GM12872 (cell line): ENCODE measurements around the gene CACNA1G.

ENCODE experiments used
- TF ChIP-seq, protein P1 (sequence below): IDR thresholded peaks from 3 replicates; pipeline ENCODE4 v1.5.1; 2011; ENCODE audit warnings: low read depth, mild to moderate bottlenecking, low read length, moderate library complexity; ENCODE audit not compliant: insufficient read depth

CACNA1G gene

DNA sequence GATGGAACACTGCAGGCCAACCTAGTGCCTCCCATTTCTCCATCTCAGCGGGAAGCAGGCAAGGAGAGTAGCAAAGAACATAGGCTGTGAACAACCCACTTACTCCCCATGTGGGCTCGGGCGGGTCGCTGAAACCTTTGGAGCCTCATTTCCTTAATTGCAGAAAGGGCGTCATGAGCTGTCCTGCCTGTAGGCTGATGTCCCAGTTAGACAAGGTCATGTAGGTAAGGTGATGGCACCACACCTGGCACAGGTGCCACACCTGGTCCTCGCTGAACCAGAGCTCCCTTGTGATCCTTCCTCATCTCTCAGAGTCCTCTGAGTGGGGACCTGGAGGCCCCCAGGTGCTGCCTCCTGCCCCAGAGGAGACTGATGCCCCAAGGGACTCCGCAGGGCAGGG, 97.1 kb downstream of the CACNA1G start:
- TF ChIP-seq, protein P1, sequence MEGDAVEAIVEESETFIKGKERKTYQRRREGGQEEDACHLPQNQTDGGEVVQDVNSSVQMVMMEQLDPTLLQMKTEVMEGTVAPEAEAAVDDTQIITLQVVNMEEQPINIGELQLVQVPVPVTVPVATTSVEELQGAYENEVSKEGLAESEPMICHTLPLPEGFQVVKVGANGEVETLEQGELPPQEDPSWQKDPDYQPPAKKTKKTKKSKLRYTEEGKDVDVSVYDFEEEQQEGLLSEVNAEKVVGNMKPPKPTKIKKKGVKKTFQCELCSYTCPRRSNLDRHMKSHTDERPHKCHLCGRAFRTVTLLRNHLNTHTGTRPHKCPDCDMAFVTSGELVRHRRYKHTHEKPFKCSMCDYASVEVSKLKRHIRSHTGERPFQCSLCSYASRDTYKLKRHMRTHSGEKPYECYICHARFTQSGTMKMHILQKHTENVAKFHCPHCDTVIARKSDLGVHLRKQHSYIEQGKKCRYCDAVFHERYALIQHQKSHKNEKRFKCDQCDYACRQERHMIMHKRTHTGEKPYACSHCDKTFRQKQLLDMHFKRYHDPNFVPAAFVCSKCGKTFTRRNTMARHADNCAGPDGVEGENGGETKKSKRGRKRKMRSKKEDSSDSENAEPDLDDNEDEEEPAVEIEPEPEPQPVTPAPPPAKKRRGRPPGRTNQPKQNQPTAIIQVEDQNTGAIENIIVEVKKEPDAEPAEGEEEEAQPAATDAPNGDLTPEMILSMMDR: no peak

DNA sequence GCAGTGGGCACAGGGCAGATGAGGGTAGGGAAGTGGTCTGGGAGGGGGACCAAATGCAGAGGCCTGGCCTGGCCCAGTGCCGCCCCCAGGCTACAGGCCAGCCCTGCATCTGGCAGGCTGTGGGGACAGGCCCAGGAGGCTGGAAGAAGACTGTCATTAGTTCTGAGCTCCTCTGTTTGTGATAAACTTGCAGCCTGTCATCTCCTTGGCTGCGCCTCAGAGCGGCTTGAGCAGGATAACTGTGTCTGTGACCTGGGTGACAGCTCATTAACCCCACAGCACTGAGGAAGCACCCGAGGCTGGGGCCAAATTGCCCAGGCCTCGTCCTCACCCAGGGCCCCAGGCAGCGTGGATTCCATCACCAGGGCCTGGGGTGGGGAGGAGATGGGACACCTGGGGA, 98.1 kb downstream of the CACNA1G start:
- TF ChIP-seq, protein P1: no peak

DNA sequence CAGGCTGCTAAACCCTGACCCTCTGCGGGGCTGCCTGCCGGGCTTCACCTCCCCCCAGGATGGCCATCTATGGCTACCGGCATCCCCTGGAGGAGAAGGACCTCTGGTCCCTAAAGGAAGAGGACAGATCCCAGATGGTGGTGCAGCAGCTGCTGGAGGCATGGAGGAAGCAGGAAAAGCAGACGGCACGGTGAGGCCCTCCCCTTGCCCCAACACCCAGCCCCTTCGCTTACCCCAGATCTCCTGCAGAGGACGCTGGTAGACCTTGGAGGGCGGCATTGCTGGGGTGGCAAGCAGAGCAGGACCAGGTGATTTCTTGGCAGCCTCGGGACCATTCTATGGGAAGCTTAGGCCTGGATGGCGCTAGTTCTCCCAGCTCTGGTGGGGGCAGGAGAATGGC, 98.7 kb downstream of the CACNA1G start:
- TF ChIP-seq, protein P1: no peak

DNA sequence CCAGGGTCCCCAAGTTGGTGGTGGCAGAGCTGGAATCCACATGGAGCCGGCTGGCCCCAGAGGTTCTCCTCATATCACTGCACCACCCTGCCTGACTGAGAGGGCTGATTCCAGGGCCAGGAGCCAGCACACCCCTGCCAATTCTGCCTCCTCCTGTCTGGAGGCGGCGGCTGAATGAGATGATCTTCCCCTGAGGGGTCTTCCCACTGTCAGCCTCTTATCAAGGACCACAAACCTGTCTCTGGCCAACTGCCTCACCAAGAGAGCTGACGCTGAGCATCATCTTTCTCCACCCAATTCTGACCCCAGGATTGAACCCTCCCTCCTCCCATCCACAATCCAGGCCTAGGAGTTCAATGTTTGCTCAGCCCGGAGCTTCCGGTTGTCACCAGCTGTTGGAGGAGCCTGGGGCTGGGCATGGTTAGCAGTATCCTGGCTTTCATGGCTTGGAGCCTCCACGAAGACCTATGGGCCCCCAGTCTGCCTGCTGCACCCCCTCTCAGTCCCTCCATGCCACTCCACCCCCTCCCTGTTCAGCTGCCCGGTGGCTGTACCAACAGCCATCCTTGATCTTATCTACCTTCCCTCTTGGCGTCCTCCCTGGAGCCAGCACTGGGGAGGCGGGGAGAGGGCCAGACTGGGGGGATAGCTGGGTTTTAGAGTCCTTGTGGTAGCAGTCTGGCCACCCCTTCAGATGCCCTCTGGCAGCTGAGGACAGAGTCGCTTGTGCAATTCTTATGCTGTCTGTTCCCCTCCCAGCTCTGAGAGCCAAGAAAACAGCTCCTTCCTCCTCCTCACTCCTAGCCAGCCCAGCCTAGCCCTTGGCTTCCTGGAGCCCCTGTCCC, 99.7 kb downstream of the CACNA1G start:
- TF ChIP-seq, protein P1: no peak

DNA sequence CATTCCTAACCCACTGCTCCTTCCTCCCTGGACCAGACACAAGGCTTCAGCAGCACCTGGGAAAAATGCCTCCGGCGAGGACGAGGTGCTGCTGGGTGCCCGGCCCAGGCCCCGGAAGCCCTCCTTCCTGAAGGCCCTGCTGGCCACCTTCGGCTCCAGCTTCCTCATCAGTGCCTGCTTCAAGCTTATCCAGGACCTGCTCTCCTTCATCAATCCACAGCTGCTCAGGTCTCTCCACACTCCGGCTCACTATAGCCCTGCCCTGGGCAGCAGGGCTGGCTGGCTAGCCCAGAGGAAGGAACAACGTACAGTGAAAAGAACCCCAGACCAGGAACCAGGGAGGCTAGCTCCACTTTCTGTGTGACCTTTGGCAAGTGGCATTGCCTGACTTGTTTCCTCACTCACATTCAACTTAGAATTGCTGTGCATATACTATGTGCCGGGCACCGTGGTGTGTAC, 100.4 kb downstream of the CACNA1G start:
- TF ChIP-seq, protein P1: no peak

DNA sequence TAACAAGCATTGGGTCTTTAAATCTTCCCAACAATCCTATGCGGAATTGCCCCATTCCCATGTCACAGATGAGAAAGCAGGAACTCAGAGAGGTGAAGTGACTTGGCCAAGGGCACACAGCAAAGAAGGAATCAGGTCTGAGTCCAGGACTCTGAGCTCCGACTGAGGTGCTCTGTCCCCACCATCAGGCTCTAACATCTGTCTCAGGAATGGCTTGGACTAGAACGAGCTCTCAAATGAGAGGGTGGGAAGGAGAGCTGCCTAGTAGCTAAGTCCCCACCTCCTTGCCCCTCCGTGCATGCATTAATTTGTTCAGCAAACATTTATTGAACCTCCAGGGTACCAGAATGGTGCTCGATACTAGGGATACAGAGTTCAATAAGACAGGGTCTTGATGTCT, 100.8 kb downstream of the CACNA1G start:
- TF ChIP-seq, protein P1: no peak

DNA sequence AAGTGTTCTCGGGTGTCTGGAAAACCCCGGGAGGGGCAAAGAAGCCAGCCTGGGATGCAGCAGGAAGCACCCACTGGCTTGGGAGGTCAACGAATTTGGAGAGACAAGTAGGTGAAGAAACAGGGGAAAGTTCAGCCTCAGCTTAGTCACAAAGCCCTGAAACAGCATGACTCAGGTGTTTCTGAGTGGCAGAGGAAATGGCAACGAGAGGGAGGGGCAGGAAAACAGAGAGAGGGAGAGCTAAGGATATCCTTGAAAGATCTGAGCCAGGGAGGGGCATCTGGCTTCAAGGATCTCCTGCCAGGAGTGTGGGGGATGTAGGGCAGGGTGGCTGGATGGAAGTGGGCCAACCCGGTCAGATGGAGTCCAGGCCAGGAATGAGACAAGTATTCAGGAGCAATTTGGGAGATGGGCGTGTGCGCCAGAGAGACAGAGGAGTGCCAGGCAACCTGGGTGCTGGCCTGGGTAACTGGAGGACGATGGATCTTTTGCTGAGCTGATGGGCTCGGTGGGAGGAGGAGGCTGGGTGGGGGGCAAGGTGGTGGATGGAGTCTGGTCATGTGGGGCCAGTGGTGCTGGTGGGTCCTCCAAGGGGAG, 101.4 kb downstream of the CACNA1G start:
- TF ChIP-seq, protein P1: no peak
